Mammary microvascular endothelial cell (primary cell): Measurements from ENCODE around the gene ERF. TPM values are rescaled to one million over a fixed set of nuclear protein-coding genes. Genes with fewer than 3 reads are reported as not detected.

ENCODE experiments used
- total RNA-seq: library from RNA; depleted of rRNA; stranded (reverse); fragments of >200 nt; gene quantifications from 2 replicates; pipeline ENCODE4 v1.2.3, GENCODE V29; 2015

ERF gene
- total RNA-seq = 33.5 and 47.5 TPM in 2 replicates

GRCh38 chr19:42254850-42255765 is at the start of gene ERF:
TSS of gene ERF (minus strand) at chr19:42255128. CDS start at chr19:42254999, 129 bp downstream.

DNA sequence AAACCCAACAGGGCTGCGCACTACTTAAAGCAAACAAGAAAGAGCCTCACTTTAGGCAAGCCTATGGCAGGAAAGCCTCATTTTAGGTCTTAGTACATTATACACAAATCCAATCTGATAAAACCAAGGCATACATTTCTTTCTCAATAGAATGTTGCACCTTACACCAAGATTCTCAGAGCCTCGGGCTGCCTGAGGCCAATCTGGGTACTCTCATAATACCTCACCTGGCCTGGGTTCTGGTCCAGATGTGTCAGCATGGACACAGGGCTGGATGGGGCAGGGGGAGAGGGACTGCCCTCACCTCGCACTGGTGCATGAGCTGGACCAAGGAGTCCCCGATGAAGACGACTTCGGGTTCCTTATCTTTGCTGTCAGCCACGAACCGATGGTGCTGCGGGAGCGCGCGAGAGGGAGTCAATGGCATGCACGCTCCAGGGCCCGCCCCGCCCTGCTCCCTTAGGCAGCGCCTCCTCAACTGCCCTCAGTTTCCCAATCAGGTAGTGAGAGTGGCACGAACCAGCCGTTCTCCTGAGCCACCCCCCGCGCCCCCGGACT is 46.8 kb upstream of the ERF start, which contains the start of gene PRR19:
Gene PRR19, plus strand, starts transcription at position 487 of the 558 bp plus-strand sequence. CDS start 7,453 bp downstream, outside the sequence.

GRCh38 chr19:42268704-42269477 is 14.0 kb upstream of the ERF start, which contains the start of gene CIC:
TSS of gene CIC (plus strand) at chr19:42269252. CDS start at chr19:42271784, 2,532 bp downstream.

DNA sequence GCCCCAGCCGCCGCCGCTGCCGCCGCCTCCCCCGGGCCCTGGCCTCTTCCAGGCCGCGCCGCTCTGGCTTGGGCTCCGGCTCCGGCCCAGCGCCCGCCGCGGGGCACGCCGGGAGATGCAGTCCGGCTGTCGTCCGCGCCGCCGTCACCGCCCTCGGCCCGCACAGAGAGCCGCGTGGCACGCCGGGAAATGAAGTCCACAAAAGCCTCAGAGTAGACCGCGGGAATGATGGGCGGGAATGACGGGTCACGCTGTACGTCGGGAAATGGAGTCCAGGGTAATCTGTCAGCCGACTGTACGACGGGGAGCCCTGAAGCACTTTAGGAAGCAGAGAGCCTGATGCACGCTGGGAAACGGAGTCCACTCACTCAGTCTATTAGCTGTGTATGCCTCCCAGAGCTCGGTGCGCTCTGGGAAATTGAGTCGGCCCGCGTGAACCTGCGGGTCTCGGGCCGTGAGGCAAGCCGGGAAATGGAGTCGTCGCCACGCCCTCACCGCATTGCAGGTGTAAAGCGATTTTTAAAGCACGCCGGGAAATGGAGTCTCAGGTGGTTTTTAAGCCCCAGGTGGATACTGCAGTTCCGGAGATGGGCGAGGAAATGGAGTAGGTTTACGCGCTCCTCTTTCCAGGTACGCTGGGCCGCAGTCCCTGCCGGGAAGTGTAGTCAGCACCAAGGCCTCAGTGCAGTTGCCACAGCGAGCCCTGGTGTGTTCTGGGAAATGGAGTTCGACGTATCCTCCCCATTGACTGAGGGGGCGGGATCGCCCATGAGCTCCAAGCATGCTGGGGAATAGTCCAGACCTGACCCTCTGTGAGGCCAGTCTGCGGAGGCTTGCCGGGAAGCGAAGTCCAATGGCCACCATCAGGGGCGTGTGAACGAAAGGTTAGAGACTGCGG is 12.2 kb downstream of the ERF start, which contains the start of gene GSK3A:
Gene GSK3A, minus strand, starts transcription at position 91 of the 898 bp plus-strand sequence. CDS start 137 bp downstream, outside the sequence.

GRCh38 chr19:42219812-42220750 is 34.8 kb downstream of the ERF start, which contains the start of gene ZNF526:
TSS of gene ZNF526 (plus strand) at chr19:42220312. CDS start at chr19:42224404, 4,092 bp downstream.

DNA sequence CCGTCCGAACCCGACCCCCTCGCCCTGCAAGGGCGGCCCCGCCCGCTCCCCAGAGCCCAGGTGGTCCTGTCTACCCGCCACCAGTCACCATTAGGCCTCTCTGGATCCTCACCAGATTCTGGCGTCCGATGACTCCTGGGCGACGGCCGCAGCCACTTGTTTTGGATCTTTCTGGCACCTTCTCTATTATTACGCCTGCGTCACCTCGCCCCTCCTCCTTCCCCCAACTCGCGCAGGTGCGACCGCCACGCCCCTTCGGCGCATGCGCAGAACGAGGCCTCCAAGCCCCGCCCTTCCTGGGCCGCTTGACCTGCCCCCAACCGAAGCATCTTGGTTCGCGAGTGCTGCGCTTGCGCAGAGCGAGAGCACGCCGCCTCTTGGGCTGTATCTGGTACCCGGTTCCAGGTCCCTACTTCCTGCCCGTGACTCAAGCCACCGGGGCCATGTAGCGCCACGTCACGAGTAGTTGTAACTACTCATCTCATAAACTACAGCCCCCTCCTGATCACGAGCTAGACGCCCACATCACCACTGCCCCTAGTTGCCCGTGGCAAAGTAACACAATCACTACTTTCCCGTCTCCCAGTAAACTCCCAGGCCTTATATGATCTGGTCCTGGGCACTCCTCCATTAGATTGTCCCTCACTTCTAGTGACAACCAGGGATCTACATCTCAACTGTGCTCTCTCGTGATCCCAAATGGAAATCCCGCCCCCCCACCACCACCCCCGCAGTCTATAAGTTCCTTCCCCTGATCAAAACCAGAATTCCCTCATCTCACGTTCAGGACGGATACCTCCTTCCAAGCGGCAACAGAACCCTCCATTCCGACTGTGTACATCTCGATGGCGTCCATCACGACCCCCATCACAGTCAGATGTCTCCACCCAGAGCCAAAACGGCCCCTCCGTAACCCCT is 37.1 kb downstream of the ERF start, which contains the start of gene DEDD2:
Gene DEDD2, minus strand, starts transcription at position 158 of the 918 bp plus-strand sequence. CDS start 670 bp downstream, outside the sequence.

Other genes with a start within 250 kb of the ERF start
- not detected in 2 replicates for gene GRIK5, start 184.9 kb downstream of the ERF start, total RNA-seq
- 14.5 and 17.2 TPM in 2 replicates for gene ZNF574, start 179.0 kb downstream of the ERF start, total RNA-seq
- gene POU2F2, start 122.7 kb downstream of the ERF start, total RNA-seq = 1.00 and 1.9 TPM in 2 replicates
- gene DEDD2, start 37.5 kb downstream of the ERF start, total RNA-seq = 24.6 and 31.9 TPM in 2 replicates
- 6.2 and 7.4 TPM in 2 replicates for gene ZNF526, start 34.8 kb downstream of the ERF start, total RNA-seq
- gene GSK3A, start 12.5 kb downstream of the ERF start, total RNA-seq = 20.9 and 25.7 TPM in 2 replicates
- gene CIC, start 14.1 kb upstream of the ERF start, total RNA-seq = 39.7 and 42.8 TPM in 2 replicates
- 0.27 and 1.0 TPM in 2 replicates for gene PRR19, start 47.0 kb upstream of the ERF start, total RNA-seq
- 32.9 and 44.7 TPM in 2 replicates for gene PAFAH1B3, start 47.5 kb upstream of the ERF start, total RNA-seq
- 0.27 TPM in 1 of 2 replicates, not detected in the other for gene TMEM145, start 58.2 kb upstream of the ERF start, total RNA-seq
- 17.9 and 22.0 TPM in 2 replicates for gene MEGF8, start 70.5 kb upstream of the ERF start, total RNA-seq
- 1.00 TPM in 1 of 2 replicates, not detected in the other for gene CNFN, start 135.2 kb upstream of the ERF start, total RNA-seq
- gene LIPE, start 172.3 kb upstream of the ERF start, total RNA-seq = 16.7 and 25.6 TPM in 2 replicates
- not detected in 2 replicates for gene CXCL17, start 187.8 kb upstream of the ERF start, total RNA-seq